ENCODE results near the gene DIPK1C. TPM values are rescaled to one million over a fixed set of nuclear protein-coding genes. Genes with fewer than 3 reads are reported as not detected.

DIPK1C gene
- total and polyA plus RNA-seq, 10 of the 15 experiments (the other 5 are each of a cell fraction or from before 2014, with no cell fraction given), result not detected

DNA sequence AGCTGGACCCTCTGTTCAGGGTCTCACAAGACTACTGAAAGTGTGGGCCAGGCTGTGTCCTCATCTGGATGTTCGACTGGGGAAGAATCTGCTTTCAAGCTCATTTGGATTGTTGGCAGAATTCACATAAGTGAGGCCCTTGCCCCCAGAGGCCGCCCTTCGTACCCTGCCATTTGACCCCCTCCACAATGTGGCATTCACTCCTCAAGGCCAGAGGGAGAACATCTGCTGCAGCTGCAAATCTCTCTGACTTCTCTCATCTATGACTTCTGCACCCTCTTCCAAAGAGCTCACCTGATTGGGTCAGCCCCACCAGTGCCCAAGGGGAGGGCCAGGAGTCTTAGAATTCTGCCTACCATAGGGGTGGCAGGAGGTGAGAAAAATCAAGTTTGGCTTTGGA is 35.2 kb upstream of the DIPK1C start:
- H3K36me3 ChIP-seq (ENCODE audit: control insufficient read depth in 2 of 2, insufficient read depth in 2 of 2, low read length in 1 of 2), result no peaks in the 10 kb centered on the region
- no TSS peak for BruUV-seq (replicated peaks)
- SMC1A ChIA-PET (ENCODE audit: uncharacterized antibody, unreplicated experiment), result interaction anchor here (0.6 to 2.7 kb wide), 3 partner anchors 60 to 297 kb away, joined by 3 to 32 read pairs (median 5); no protein-coding TSS in a partner anchor
- no peak for FAIRE-seq
- H3K27ac ChIP-seq (ENCODE audit: control insufficient read depth, insufficient read depth), result no peak overlapping the region
- peaks cover 11% of the 10 kb centered on the region for H3K79me2 ChIP-seq (ENCODE audit: control insufficient read depth, insufficient read depth, low read length)
- no peak overlapping the region for H3K4me2 ChIP-seq (ENCODE audit: control insufficient read depth, insufficient read depth)
- no peak overlapping the region for H3K9ac ChIP-seq (ENCODE audit: control insufficient read depth, insufficient read depth, low read length)
- POLR2A ChIA-PET, result no interaction called here
- in situ Hi-C loops (cut with MboI) (no loop called here), intact Hi-C loops (cut with micrococcal nuclease; ENCODE audit: unreplicated experiment) (loop anchor here (10.0 kb wide), 1 partner anchor 2003 kb away; the partner anchor contains the start of gene ZNF516)
- no peaks in the 10 kb centered on the region for H3K27me3 ChIP-seq (replicated peaks in 1 of 2; ENCODE audit: control insufficient read depth in 2 of 2, insufficient read depth in 2 of 2, low read length in 1 of 2)
- H3K9me3 ChIP-seq (replicated peaks; ENCODE audit: control insufficient read depth, insufficient read depth, low read length), result no peaks in the 10 kb centered on the region
- no peak for TF ChIP-seq MEF2B (IDR thresholded peaks at IDR 0.05; ENCODE audit: partially characterized antibody, poor library complexity, severe bottlenecking)
- no peak for TF ChIP-seq NFXL1 (IDR thresholded peaks at IDR 0.05; ENCODE audit: borderline replicate concordance)
- TF ChIP-seq SIX5 (IDR thresholded peaks at IDR 0.05; ENCODE audit: low read depth, low read length, severe bottlenecking), result no peak
- TF ChIP-seq CHD4 (IDR thresholded peaks at IDR 0.05), result no peak
- no peak for TF ChIP-seq REST (IDR thresholded peaks at IDR 0.05; ENCODE audit: low read depth, low read length)
- TF ChIP-seq POLR2A (IDR thresholded peaks at IDR 0.05; ENCODE audit: low read depth, low read length), result no peak
- no peak for TF ChIP-seq CREB1 (IDR thresholded peaks at IDR 0.05; ENCODE audit: low read depth)
- ATAC-seq, result no peak
- CTCF ChIA-PET, result interaction anchor here (0.6 to 5.9 kb wide), 5 partner anchors 93 to 295 kb away, joined by 3 to 92 read pairs (median 14); no protein-coding TSS in a partner anchor
- no peak for DNase-seq (ENCODE audit: low read depth, low spot score)
- no peaks in the 10 kb centered on the region for H4K20me1 ChIP-seq (ENCODE audit: control insufficient read depth, insufficient read depth)
- RAD21 ChIA-PET (ENCODE audit: unreplicated experiment), result no interaction called here
- H2AFZ ChIP-seq (ENCODE audit: control insufficient read depth, low read depth, low read length), result no peak overlapping the region
- no peak overlapping the region for H3K4me3 ChIP-seq
- WGBS (ENCODE audit: insufficient coverage, insufficient replicate concordance, low lambda C conversion rate, missing lambda C conversion rate), result 62% methylated on average over 3 of the region's 3 CpGs
- H3K4me1 ChIP-seq (ENCODE audit: control insufficient read depth, insufficient read depth, low read length), result peaks cover under 1% of the 10 kb centered on the region
